Naive thymus-derived CD4-positive, alpha-beta T cell (primary cell): Measurements from ENCODE around the gene TREM2. TPM values are rescaled to one million over a fixed set of nuclear protein-coding genes. Genes with fewer than 3 reads are reported as not detected.
"Not testable (repeated sequence)": the region's sequence is repeated elsewhere in the genome, so short reads cannot be mapped to it uniquely, and the experiment has no call there.

Experiments
- ATAC-seq: fragments of 150-1000 bp; cut with Tn5 transposase; 2 replicates; pipeline ENCODE4 v1.10.0; 2021; ENCODE audit warnings: mild to moderate bottlenecking, moderate library complexity
- CTCF ChIA-PET: fragments of 350-600 bp; sonication (Branson Sonifier 250); formaldehyde crosslinking; loops from one replicate; lab custom pipeline; 2021; ENCODE audit warnings: antibody characterized with exemption; lab: Charles Lee
- POLR2A ChIA-PET: fragments of 350-600 bp; sonication (Branson Sonifier 250); formaldehyde crosslinking; loops from one replicate; lab custom pipeline; 2021; ENCODE audit warnings: antibody characterized with exemption, inconsistent platforms; lab: Charles Lee
- DNase-seq, 9 donors: peaks; one replicate each; pipeline versions ENCODE4 v3.0.0 to v3.0.0-alpha.2; 2020 to 2022; ENCODE audit warnings: mixed read lengths in 1 of 9
- H3K27ac ChIP-seq: one replicate; pipeline ENCODE4 v1.7.0; 2013; ENCODE audit warnings: mild to moderate bottlenecking, low read depth, low read length, moderate library complexity
- H3K27me3 ChIP-seq, 2 donors: one replicate each; pipeline ENCODE4 v1.7.0; 2013; ENCODE audit warnings: low read length in 2 of 2, mild to moderate bottlenecking in 2 of 2, moderate library complexity in 2 of 2; ENCODE audit not compliant: control insufficient read depth in 2 of 2, insufficient read depth in 2 of 2
- H3K36me3 ChIP-seq, 3 experiments: 1 replicate in 2 of 3; 2 replicates in 1 of 3; pipeline ENCODE4 v1.7.0; 2013; ENCODE audit warnings: low read length in 3 of 3, mild to moderate bottlenecking in 3 of 3, moderate library complexity in 1 of 3; ENCODE audit not compliant: insufficient read depth in 3 of 3, control insufficient read depth in 2 of 3
- H3K4me1 ChIP-seq, 2 donors: one replicate each; pipeline ENCODE4 v1.7.0; 2013; ENCODE audit warnings: low read length in 2 of 2, mild to moderate bottlenecking in 2 of 2, moderate library complexity in 1 of 2; ENCODE audit not compliant: control insufficient read depth in 2 of 2, insufficient read depth in 2 of 2
- H3K4me3 ChIP-seq: 2 replicates; pipeline ENCODE4 v1.7.0; 2013; ENCODE audit warnings: mild to moderate bottlenecking, low read length
- H3K9me3 ChIP-seq, 3 experiments: 1 replicate in 2 of 3; 2 replicates in 1 of 3; pipeline ENCODE4 v1.7.0; 2013; ENCODE audit warnings: low read length in 3 of 3; ENCODE audit not compliant: control insufficient read depth in 2 of 3
- H3K27ac Mint-ChIP-seq, 9 donors: one replicate each; pipeline ENCODE4 v1.8.0; 2020 to 2022; ENCODE audit warnings: mixed read lengths in 9 of 9, mild to moderate bottlenecking in 8 of 9, moderate library complexity in 5 of 9, inconsistent platforms in 2 of 9
- H3K27me3 Mint-ChIP-seq, 5 donors: one replicate each; pipeline ENCODE4 v1.8.0; 2021 to 2022; ENCODE audit warnings: mixed read lengths in 5 of 5, mild to moderate bottlenecking in 1 of 5
- H3K36me3 Mint-ChIP-seq, 5 donors: one replicate each; pipeline ENCODE4 v1.8.0; 2020 to 2022; ENCODE audit warnings: mixed read lengths in 5 of 5, mild to moderate bottlenecking in 3 of 5, inconsistent platforms in 1 of 5
- H3K4me1 Mint-ChIP-seq, 7 donors: one replicate each; pipeline ENCODE4 v1.8.0; 2020 to 2022; ENCODE audit warnings: mixed read lengths in 7 of 7, mild to moderate bottlenecking in 3 of 7, inconsistent platforms in 1 of 7
- H3K4me3 Mint-ChIP-seq, 10 donors: one replicate each; pipeline ENCODE4 v1.8.0; 2020 to 2022; ENCODE audit warnings: mild to moderate bottlenecking in 10 of 10, mixed read lengths in 10 of 10, moderate library complexity in 6 of 10, inconsistent platforms in 2 of 10
- H3K9me3 Mint-ChIP-seq, 11 donors: one replicate each; pipeline ENCODE4 v1.8.0; 2020 to 2022; ENCODE audit warnings: mixed read lengths in 11 of 11, mild to moderate bottlenecking in 4 of 11, inconsistent platforms in 1 of 11, moderate library complexity in 1 of 11
- intact Hi-C, 2 donors: fragments of 100-400 bp; cut with micrococcal nuclease; formaldehyde crosslinking; loops; one replicate each; pipeline ENCODE4 v1.15.1; 2023
- polyA plus RNA-seq, 2 donors: library from polyadenylated mRNA; unstranded; fragments of 300-500 nt; fragmentation: Illumina TruSeq; gene quantifications; one replicate each; pipeline ENCODE4 v1.2.3, GENCODE V29; 2021
- total RNA-seq, 6 experiments: library from RNA in 5 of 6; stranded (reverse) in 5 of 6; gene quantifications; 1 replicate in 5 of 6; 2 replicates in 1 of 6; pipeline ENCODE4 v1.2.3 and lab custom pipeline; 2021 to 2026

The TREM2 gene
- total and polyA plus RNA-seq, 7 experiments from 2014 or later: 3.1 to 3.2 TPM; not detected in 5

DNA sequence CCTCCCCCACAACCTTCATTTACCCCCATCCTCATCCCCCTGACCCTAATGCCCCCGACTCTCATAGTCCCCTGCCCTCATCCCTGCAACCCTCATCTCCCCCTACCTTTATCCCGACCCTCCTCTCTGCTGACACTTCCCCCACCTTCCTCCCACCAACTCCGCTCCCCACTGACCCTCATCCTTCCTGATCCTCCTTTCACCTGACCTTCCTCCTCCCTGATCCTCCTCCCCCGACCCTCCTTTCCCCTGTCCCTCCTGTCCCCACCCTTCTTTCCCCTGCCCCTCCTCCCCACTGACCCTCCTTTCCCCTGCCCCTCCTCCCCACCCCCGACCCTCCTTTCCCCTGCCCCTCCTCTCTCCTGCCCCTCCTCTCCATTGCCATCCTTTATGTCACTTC lies 31.0 kb upstream of the TREM2 start:
- peaks cover 0 to 11% of the 10 kb centered on the region in 2 donors for H3K4me1 ChIP-seq
- no peak overlapping the region for H3K4me3 Mint-ChIP-seq
- intact Hi-C loops: no loop called here
- H3K36me3 ChIP-seq: peaks cover 0 to 17% (median 0%) of the 10 kb centered on the region in 3 experiments
- no peaks in the 10 kb centered on the region for H3K27me3 ChIP-seq
- DNase-seq: no peak
- H3K27ac ChIP-seq: peak overlapping the region; percentile 33
- no peak for ATAC-seq
- H3K9me3 ChIP-seq: peaks cover 0 to 9% (median 0%) of the 10 kb centered on the region in 3 experiments
- peak overlapping the region in 7 of 9 donors; percentile 36 to 96 (median 75) for H3K27ac Mint-ChIP-seq
- H3K9me3 Mint-ChIP-seq: peaks cover 0 to 12% (median 6%) of the 10 kb centered on the region in 11 donors
- peaks cover 34 to 70% (median 57%) of the 10 kb centered on the region in 7 donors for H3K4me1 Mint-ChIP-seq
- H3K36me3 Mint-ChIP-seq: peaks cover 3 to 67% (median 21%) of the 10 kb centered on the region in 5 donors
- no peak overlapping the region for H3K4me3 ChIP-seq
- CTCF ChIA-PET: no interaction called here
- H3K27me3 Mint-ChIP-seq: no peaks in the 10 kb centered on the region
- POLR2A ChIA-PET: no interaction called here

DNA sequence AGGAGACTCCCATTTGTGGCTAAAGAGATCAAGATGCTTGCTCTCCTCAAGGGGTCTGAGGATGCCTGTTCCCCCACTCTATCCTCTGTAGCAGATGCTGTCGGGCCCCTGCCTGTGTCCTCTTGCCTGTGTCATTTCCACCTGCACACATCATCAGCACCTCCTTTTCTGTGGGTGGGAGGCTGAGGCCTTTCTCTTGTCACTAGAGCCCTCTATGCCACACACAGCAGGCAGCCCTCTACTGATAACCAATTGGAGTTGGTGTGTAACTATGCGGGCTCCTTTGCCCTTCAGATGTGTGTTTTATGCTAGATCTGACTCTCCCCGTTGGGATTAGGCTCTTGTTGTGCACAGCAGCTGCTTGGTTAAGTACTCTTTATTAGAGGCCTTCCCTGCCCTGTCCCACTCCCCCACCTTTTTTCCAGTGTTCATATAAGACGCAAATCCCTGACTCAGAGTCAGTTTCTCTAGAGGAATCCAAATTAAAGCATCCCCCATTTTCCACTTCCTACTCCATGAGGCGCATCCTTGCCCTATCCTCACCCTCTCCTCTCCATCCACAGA lies 30.3 kb upstream of the TREM2 start:
- H3K4me1 Mint-ChIP-seq: peaks cover 39 to 69% (median 59%) of the 10 kb centered on the region in 7 donors
- H3K36me3 Mint-ChIP-seq: peaks cover 3 to 68% (median 21%) of the 10 kb centered on the region in 5 donors
- H3K36me3 ChIP-seq: peaks cover 0 to 17% (median 0%) of the 10 kb centered on the region in 3 experiments
- DNase-seq: no peak
- H3K27me3 ChIP-seq: no peaks in the 10 kb centered on the region
- peak overlapping the region in 1 of 10 donors; percentile 13 for H3K4me3 Mint-ChIP-seq
- H3K9me3 ChIP-seq: peaks cover 0 to 9% (median 0%) of the 10 kb centered on the region in 3 experiments
- peak overlapping the region; percentile 10 to 88 (median 71) for H3K27ac Mint-ChIP-seq
- peaks cover 0 to 12% (median 6%) of the 10 kb centered on the region in 11 donors for H3K9me3 Mint-ChIP-seq
- H3K27ac ChIP-seq: no peak overlapping the region
- no peak for ATAC-seq
- ChIA-PET CTCF (no interaction called here), POLR2A (no interaction called here)
- peaks cover 0 to 10% of the 10 kb centered on the region in 2 donors for H3K4me1 ChIP-seq
- H3K27me3 Mint-ChIP-seq: no peaks in the 10 kb centered on the region
- intact Hi-C loops: no loop called here
- H3K4me3 ChIP-seq: no peak overlapping the region

DNA sequence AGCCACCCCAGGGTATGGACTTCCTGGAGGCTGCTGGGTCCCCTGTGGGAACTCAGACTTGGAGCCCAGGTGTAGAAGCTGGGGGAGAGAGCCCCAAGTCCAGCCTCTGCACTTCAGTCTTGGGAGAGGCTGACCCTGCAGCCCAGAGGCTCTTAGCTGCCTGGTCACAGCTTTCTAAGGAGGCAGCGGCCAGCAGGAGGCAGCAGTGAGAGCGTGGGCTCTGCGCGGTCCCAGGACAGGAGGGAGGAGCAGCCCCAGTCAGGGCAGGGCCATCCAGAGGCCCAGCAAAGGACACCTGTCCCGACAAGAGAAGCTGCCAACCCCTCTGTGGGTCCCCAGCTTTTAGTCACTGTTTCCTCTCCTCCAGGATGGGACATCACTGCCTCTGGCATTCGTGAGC lies 28.7 kb upstream of the TREM2 start:
- Histone ChIP-seq H3K36me3 (peaks cover 0 to 14% (median 0%) of the 10 kb centered on the region in 3 experiments), H3K27ac (no peak overlapping the region), H3K9me3 (peaks cover 0 to 9% (median 0%) of the 10 kb centered on the region in 3 experiments), H3K4me1 (peaks cover 0 to 11% of the 10 kb centered on the region in 2 donors), H3K27me3 (no peaks in the 10 kb centered on the region), H3K4me3 (no peak overlapping the region)
- CTCF ChIA-PET: interaction anchor here (0.9 to 1.5 kb wide), 3 partner anchors 9 to 86 kb away, joined by 3 read pairs; no protein-coding TSS in a partner anchor
- POLR2A ChIA-PET: interaction anchor here (1.4 kb wide), 1 partner anchor 9 kb away, joined by 5 read pairs; no protein-coding TSS in a partner anchor
- peaks cover 3 to 55% (median 15%) of the 10 kb centered on the region in 5 donors for H3K36me3 Mint-ChIP-seq
- H3K27ac Mint-ChIP-seq: peak overlapping the region in 2 of 9 donors; percentile 9 to 14
- ATAC-seq: peak; percentile 81
- intact Hi-C loops: no loop called here
- peaks cover 36 to 60% (median 50%) of the 10 kb centered on the region in 7 donors for H3K4me1 Mint-ChIP-seq
- no peaks in the 10 kb centered on the region for H3K27me3 Mint-ChIP-seq
- DNase-seq: peak in 3 of 9 donors; percentile 15 to 38 (median 23)
- no peak overlapping the region for H3K4me3 Mint-ChIP-seq
- peaks cover 0 to 12% (median 6%) of the 10 kb centered on the region in 11 donors for H3K9me3 Mint-ChIP-seq

DNA sequence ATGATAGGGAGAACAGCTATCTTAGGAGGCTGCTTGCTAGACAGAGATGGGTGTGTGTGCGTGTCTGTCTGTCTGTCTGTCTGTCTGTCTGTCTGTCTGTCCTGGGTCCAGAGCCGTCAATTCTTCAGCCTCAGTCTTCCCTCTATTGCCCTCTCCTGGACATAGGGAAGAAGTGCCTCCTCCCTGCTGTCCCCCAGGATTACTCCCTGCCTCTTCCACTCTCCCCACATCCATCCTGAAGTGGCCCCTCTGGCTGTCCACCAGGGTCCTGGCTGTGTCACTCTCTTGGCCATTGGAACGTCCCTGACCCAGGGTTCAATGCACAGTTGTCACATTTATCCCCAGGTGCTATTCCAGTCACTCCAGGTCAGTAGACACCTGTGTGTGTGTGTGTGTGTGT lies 27.9 kb upstream of the TREM2 start:
- H3K9me3 ChIP-seq: peaks cover 0 to 9% (median 0%) of the 10 kb centered on the region in 3 experiments
- peak overlapping the region in 2 of 9 donors; percentile 36 to 55 for H3K27ac Mint-ChIP-seq
- H3K4me3 Mint-ChIP-seq: no peak overlapping the region
- no peaks in the 10 kb centered on the region for H3K27me3 Mint-ChIP-seq
- H3K27me3 ChIP-seq: no peaks in the 10 kb centered on the region
- ChIA-PET CTCF (interaction anchor here (1.7 kb wide), 1 partner anchor 10 kb away, joined by 5 read pairs; the partner anchor contains the start of gene TREML2), POLR2A (no interaction called here)
- H3K4me1 ChIP-seq: peaks cover 0 to 17% of the 10 kb centered on the region in 2 donors
- intact Hi-C loops: no loop called here
- peaks cover 36 to 60% (median 53%) of the 10 kb centered on the region in 7 donors for H3K4me1 Mint-ChIP-seq
- H3K9me3 Mint-ChIP-seq: peaks cover 0 to 12% (median 6%) of the 10 kb centered on the region in 11 donors
- H3K27ac ChIP-seq: no peak overlapping the region
- peaks cover 3 to 54% (median 15%) of the 10 kb centered on the region in 5 donors for H3K36me3 Mint-ChIP-seq
- no peak for ATAC-seq
- DNase-seq: no peak
- no peak overlapping the region for H3K4me3 ChIP-seq
- H3K36me3 ChIP-seq: peaks cover 0 to 14% (median 0%) of the 10 kb centered on the region in 3 experiments

DNA sequence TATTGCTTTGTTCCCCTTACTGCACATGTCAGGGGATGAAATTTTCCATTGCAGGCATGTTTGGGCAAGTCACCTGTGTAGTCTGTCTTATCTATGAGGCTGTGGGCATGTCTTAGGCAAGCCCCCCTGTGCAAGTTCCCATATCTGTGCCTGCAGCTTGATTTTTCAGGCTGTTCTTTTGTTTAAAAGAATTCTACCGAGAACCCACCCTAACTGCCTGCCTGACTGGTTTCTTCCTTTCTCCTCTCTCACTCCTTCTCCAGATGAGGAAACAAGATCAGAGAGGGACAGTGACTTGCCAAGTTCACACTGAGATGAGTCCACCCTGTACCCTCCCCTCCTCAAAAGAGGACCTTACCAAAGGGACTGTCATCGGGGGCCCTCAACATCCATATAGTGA lies 27.1 kb upstream of the TREM2 start:
- H3K27me3 ChIP-seq: no peaks in the 10 kb centered on the region
- intact Hi-C loops: no loop called here
- Mint-ChIP-seq H3K9me3 (peaks cover 0 to 12% (median 6%) of the 10 kb centered on the region in 11 donors), H3K36me3 (peaks cover 3 to 47% (median 15%) of the 10 kb centered on the region in 5 donors), H3K4me3 (no peak overlapping the region), H3K27me3 (no peaks in the 10 kb centered on the region), H3K4me1 (peaks cover 39 to 60% (median 51%) of the 10 kb centered on the region in 7 donors), H3K27ac (peak overlapping the region in 1 of 9 donors; percentile 50)
- H3K27ac ChIP-seq: no peak overlapping the region
- H3K4me1 ChIP-seq: peaks cover 0 to 17% of the 10 kb centered on the region in 2 donors
- H3K4me3 ChIP-seq: no peak overlapping the region
- H3K36me3 ChIP-seq: peaks cover 0 to 12% (median 0%) of the 10 kb centered on the region in 3 experiments
- H3K9me3 ChIP-seq: peaks cover 0 to 9% (median 0%) of the 10 kb centered on the region in 3 experiments
- CTCF ChIA-PET: interaction anchor here (0.6 to 1.7 kb wide), 3 partner anchors 9 to 181 kb away, joined by 3 to 5 read pairs (median 3); partner anchors contain the start of gene TREML2
- no peak for ATAC-seq
- POLR2A ChIA-PET: interaction anchor here (1.2 kb wide), 1 partner anchor 9 kb away, joined by 3 read pairs; no protein-coding TSS in a partner anchor
- no peak for DNase-seq

DNA sequence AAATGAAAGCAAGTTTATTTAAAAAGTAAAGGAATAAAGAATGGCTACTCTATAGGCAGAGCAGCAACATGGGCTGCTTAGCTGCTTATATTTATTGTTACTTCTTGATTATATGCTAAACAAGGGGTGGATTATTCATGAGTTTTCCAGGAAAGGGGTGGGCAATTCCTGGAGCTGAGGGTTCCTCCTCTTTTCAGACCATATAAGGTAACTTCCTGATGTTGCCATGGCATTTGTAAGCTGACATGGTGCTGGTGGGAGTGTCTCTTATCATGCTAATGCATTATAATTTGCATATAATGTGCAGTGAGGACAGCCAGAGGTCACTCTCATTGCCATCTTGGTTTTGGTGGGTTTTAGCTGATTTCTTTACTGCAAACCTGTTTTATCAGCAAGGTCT lies 26.1 kb upstream of the TREM2 start:
- H3K27ac ChIP-seq, intact Hi-C loops, H3K9me3 ChIP-seq, H3K27me3 Mint-ChIP-seq, DNase-seq, ATAC-seq, H3K4me3 Mint-ChIP-seq, H3K4me3 ChIP-seq, H3K36me3 ChIP-seq, H3K27me3 ChIP-seq: not testable (repeated sequence)
- Mint-ChIP-seq H3K9me3 (peaks cover 0 to 12% (median 6%) of the 10 kb centered on the region in 11 donors), H3K4me1 (peaks cover 30 to 51% (median 42%) of the 10 kb centered on the region in 7 donors), H3K27ac (peak overlapping the region in 1 of 9 donors; percentile 31), H3K36me3 (peaks cover 3 to 38% (median 15%) of the 10 kb centered on the region in 5 donors)
- peaks cover 0 to 17% of the 10 kb centered on the region in 2 donors for H3K4me1 ChIP-seq
- ChIA-PET CTCF (interaction anchor here (0.6 to 1.1 kb wide), 5 partner anchors 8 to 182 kb away, joined by 3 read pairs; no protein-coding TSS in a partner anchor), POLR2A (interaction anchor here (0.6 to 1.2 kb wide), 2 partner anchors 8 kb away, joined by 3 read pairs; no protein-coding TSS in a partner anchor)
